NCI-H1930 (cell line): ENCODE data around the gene FAM90A26.
"Not testable (repeated sequence)": the region's sequence is repeated elsewhere in the genome, so short reads cannot be mapped to it uniquely, and the experiment has no call there.

ENCODE experiments used
- DNase-seq, 2 experiments: peaks; one replicate each; lab custom pipeline; 2025; lab: John Stamatoyannopoulos, UW

Gene FAM90A26, protein sequence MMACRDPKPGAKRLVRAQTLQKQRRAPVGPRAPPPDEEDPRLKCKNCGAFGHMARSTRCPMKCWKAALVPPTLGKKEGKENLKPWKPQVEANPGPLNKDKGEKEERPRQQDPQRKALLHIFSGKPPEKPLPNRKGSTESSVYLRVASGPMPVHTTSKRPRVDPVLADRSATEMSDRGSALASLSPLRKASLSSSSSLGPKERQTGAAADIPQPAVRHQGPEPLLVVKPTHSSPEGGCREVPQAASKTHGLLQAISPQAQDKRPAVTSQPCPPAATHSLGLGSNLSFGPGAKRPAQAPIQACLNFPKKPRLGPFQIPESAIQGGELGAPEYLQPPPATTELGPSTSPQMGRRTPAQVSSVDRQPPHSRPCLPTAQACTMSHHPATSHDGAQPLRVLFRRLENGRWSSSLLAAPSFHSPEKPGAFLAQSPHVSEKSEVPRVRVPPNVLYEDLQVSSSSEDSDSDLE

DNA sequence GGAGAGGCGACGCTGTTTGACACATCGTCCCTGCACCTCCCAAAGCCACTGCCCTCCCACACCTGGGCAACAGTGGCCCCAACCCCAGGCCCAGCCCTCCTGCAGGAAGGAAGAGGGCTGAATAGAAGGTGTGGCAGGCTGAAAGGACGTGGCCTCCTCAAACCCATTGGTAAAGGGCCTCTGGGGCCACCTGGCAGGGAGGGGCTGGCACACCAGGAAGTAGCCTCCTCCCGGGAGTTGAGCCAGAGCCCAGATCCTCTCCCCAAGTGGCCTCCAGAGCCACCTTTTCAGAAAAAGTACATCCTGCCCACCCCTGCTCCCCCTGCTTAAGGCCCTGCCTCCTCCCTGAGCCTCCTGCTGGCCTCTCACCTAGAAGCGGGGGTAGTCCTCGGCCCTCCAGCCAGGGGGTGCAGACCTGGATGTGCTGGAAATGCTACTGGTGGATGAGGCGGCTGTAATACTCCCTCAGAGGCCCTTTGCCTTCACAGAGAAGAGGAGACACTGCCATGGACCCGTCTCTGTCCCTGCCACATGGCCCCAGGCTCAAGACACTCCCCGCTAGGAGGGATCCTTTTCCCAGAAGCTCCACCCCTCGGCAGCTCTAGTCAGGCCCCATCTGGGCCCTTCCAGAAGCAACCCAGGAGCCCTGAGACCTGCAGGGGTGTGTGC is at the start of gene FAM90A26:
TSS of gene FAM90A26 (plus strand) at position 619 of the 669 bp plus-strand sequence. CDS start 2,764 bp downstream, outside the sequence.
- DNase-seq, result not testable (repeated sequence)

DNA sequence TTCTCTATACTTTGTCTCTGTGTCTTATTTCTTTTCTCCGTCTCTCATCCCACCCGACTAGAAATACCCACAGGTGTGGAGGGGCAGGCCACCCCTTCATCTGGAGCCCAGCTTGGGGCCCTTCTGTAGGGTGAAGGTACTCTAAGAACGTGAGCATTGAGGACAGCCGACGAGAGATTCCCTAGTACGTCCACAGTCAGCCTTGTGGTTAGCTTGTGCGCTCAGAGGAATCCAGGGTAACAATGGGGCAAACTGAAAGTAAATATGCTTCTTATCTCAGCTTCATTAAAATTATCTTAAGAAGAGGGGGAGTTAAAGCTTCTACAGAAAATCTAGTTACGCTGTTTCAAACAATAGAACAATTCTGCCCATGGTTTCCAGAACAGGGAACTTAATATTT is 47.5 kb upstream of the FAM90A26 start:
- not testable (repeated sequence) for DNase-seq

DNA sequence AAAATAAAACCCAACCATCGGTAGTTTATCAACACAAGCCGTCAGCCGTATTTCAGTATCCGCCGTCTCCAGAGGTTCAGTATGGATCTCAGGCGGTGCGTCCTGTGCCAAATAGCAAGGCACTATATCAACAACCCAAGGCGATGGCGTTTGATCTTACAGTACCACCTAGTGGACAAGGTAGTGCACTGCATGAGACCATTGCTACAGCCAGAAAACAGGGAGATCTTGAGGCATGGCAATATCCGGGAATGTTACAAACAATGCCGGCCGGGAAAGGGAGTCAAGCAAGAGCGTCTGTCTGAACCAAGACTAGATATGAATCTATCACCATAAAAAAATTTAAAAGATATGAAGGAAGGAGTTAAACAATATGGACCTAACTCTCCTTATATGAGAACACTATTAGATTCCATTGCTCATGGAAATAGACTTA is 46.6 kb upstream of the FAM90A26 start:
- peak in 1 of 2 experiments; percentile 8 for DNase-seq

DNA sequence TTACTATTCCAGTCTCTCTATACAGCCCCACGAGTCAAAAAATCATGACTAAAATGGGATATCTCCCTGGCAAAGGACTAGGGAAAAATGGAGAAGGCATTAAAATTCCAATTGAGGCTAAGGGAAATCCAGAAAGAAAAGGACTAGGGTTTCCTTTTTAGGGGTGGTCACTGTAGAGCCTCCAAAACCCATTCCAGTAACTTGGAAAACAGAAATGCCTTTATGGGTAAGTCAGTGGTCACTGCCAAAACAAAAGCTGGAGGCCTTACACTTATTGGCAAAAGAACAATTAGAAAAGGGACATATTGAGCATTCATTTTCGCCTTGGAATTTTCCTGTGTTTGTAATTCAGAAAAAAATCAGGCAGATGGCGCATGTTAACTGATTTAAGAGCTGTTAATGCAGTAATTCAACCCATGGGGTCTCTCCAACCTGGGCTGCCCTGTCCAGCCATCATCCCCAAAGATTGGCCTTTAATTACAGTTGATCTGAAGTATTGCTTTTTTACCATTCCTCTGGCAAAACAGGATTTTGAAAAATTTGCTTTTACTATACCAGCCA is 44.5 kb upstream of the FAM90A26 start:
- DNase-seq, result not testable (repeated sequence)

DNA sequence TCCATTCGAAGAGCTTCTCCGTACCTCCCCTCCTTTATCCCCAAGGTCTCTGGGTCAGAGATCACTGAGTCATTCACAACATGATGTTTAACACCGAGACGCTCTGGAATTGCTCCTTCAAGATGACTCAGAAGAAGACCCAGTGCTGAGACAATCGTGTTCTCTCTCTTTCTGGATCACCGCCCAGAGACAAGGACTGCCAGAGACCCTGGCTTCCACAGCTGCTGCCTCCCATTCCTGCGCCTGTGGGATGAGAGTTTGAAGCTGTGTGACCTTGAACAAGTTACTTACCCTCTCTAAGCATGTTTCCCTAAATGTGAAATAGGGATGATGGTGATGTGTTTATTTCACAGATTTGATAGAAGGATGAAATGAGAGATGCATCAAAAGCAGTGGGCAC is 38.8 kb upstream of the FAM90A26 start:
- not testable (repeated sequence) for DNase-seq

DNA sequence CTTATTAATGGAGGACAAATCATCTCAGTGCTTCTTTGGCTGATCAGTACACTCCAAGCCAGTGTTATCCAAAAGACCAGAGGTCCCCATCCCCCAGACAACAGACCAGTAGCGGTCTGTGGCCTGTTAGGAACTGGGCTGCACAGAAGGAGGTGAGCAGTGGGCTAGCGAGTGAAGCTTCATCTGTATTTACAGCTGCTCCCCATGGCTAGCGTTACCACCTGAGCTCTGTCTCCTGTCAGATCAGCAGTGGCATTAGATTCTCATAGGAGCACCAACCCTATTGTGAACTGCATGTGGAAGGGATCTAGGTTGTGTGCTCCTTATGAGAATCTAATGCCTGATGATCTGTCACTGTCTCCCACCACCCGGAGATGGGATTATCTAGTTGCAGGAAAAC is 37.4 kb upstream of the FAM90A26 start:
- not testable (repeated sequence) for DNase-seq

DNA sequence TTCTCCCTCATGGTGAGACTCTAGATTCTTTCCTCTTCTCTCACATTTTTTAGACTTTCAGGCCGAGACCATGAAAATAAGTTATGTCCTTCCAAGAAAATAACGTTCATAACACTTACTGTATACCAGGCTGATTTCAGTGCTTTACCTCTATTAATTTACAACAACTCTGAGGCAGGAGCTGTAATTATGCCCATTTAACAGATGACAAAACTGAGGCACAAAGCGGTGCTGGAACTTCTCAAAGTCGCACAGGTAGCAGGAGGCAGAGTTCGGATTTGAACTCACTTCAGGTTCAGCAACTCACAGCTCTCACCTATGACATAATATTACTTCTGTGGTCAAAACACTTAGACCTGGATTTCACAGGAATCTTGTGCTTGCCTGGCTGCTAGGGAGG is 36.2 kb upstream of the FAM90A26 start:
- not testable (repeated sequence) for DNase-seq

DNA sequence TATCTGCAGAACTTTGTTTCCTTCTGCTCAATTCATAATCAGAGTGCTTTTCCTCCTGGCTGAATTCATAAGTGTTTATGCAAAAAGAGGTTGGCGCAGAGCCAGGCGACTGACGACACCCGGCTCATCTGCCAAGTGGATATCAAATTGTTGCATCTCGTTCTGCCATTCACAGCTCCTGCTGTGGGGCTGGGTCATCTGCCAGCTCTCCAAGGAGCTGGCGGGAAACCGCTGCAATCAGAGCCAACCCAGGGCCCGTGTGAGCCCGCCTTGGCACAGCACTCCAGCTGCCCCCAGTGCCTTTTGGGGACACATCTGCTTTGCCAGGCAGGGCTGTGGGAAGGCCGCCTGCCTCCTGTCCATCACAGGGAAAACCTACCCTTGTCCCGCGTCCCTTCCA is 35.7 kb upstream of the FAM90A26 start:
- DNase-seq, result not testable (repeated sequence)

DNA sequence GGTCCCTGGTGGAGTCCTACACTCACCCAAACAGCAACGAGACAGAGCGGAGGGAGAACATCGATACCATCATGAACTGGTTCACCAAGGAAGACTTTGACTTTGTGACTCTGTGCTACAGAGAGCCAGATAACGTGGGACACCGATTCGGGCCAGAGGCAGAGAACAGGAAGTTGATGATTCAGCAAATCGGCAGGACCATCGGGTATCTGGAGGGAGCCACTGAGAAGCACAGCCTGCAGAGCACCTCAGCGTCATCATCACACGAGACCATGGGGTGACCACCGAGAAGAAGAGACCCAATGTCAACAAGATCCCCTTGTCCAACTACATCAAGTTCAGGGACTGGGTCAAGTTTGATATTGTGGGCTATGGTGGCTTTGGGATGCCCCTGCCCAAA is 29.2 kb upstream of the FAM90A26 start:
- DNase-seq, result not testable (repeated sequence)

DNA sequence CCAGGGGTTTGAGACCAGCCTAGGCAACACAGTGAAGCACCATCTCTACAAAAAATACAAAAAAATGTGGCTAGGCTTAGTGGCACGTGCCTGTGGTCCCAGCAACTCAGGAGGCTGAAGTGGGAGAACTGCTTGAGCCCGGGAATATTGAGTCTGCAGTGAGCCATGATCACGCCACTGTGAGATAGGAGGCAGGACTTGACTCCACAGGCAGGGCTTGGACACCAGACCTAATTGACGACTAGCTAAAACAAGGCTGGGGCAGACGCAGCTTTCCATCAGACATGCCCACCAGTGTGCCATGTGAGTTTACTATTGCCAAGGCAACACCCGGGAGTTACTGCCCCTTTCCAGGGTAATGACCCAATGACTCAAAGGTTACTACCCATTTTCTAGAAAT is 27.4 kb upstream of the FAM90A26 start:
- not testable (repeated sequence) for DNase-seq

DNA sequence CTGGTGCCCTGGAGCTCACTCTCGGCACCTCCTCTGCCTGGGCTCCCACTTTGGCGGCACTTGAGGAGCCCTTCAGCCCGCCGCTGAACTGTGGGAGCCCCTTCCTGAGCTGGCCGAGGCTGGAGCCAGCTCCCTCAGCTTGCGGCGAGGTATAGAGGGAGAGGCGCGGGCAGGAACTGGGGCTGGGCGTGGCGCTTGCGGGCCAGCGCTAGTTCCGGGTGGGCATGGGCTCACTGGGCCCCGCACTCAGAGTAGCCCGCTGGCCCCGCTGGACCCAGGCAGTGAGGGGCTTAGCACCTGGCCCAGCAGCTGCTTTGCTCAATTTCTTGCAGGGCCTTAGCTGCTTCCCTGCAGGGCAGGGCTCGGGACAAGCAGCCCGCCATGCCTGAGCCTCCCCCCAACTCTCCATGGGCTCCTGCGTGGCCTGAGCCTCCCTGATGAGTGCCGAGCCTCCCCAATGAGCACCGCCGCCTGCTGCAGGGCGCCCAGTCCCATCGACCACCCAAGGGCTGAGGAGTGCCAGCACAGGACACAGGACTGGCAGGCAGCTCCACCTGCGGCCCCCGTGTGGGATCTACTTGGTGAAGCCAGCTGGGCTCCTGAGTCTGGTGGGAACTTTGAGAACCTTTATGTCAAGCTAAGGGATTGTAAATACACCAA is 26.7 kb upstream of the FAM90A26 start:
- DNase-seq, result no peak

DNA sequence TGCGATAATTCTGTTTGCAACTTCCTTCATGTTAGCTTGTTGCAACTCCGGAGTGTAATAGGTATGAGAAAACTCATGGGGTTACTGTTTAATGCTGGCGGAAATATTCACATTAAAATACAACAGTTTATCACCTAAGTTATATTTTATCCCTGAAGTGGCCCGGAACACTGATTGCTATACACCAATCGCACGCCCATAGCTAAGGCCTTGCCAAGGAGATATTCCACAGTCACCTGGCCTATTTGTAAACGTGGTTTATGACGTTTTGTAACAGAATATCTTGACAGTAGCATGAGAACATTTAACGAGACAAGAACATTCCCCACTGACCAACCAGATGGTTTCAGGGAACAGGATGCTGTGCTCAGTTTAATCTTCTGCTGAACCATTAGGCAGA is 23.2 kb upstream of the FAM90A26 start:
- DNase-seq, result no peak

DNA sequence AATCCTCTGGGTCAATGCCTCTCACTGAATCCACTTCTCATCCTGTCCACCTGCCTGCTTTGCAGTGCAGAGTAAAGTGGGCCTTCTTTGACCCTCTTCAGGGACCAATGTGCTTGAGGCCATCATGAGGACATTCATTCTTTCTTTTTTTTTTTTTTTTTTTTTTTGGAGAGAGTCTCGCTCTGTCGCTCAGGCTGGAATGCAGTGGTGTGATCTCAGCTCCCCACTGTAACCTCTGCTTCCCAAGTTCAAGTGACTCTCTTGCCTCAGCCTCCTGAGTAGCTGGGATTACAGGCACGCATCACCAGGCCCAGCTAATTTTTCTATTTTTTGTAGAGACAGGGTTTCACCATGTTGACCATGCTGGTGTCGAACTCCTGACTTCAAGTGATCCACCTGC is 22.8 kb upstream of the FAM90A26 start:
- not testable (repeated sequence) for DNase-seq

DNA sequence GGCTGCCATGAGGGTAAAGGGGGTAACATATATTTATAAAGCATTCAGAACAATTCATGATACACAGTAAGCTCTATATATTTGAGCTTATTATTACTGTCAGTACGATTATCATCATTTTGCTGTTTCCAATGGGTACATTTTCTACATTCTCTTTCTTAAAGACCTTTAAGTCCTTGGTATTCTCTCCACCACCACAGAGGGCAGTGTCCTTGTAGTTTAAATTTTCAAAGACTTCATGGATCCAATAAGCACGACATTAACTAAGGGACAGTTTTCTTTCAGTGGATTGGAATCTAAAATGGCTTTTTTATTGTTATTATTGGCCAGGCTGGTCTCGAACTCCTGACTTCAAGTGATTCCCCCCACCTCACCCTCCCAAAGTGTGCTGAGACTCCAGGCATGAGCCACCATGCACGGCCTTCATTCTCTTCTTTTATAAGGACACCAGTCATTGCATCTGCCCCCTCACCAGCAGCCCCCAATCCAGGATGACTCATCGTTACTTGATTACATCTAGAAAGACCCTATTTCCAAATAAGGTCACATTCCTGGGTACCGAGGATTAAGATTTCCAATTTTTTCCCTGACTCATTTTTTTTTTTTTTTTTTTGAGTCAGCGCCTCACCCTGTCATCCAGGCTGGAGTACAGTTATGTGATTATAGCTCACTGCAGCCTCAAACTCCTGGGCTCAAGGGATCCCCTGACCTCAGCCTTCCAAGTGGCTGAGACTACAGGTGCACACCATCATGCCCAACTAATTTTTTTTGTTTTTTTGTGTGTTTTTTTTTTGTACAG is 21.4 kb upstream of the FAM90A26 start:
- not testable (repeated sequence) for DNase-seq

DNA sequence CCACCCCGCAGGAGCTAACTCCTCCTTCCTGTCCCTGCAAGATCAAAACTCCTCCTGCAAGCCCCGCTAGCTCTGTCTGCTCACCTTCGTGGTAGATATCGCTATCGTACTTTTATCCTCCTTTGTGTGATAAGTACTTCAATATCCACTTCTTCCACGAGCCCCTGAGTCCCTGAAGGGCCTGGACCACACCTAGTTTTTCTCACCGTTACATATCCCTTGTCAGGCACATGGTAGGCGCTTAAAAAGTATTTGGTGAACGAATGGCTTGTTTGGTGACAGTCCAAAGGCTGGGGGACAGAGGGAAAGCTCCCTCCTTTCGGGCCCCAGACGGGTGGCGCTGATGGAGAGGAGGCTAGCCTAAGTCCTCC is 18.4 kb upstream of the FAM90A26 start:
- DNase-seq, result not testable (repeated sequence)

DNA sequence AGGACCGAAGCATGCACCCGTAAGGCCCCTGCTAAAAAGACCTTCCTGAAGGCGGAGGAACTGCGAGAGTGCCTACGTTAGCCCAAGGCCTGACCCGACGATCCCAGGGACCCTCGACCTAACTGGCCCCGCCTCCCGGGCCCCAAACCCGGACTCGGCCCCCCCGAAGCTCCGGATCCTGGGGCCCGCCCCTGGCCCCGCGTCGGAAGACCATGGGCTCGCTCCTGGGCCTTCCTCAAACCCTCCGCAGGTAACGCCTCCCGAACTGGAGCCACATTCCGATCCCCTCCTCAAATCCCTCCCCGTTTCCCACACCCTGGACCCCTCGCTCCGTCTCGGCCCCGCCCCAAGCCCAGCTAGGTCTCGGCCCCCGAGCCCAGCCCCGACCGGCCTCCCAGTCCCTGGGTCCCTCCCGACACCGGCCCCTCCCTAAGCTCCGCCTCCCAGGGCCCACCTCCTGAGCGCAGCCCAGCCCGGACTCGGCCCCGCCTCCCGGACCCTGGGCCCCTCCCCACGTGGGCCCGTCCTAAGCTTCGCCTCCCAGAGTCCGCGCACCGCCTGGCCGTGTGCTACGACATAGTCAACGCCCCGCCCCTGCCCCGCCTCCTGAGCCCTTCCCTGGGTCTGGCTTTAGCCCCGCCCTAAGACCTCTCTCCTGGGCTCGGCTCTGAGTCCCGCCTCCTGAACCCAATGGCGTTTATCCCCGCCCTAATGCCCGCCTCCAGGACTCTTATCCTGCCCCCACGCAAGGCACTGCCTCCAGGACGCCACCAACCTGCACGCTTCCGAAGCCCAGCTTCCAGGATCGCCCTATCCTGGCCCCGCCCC is 17.8 kb upstream of the FAM90A26 start:
- peak; percentile 62 to 77 for DNase-seq

DNA sequence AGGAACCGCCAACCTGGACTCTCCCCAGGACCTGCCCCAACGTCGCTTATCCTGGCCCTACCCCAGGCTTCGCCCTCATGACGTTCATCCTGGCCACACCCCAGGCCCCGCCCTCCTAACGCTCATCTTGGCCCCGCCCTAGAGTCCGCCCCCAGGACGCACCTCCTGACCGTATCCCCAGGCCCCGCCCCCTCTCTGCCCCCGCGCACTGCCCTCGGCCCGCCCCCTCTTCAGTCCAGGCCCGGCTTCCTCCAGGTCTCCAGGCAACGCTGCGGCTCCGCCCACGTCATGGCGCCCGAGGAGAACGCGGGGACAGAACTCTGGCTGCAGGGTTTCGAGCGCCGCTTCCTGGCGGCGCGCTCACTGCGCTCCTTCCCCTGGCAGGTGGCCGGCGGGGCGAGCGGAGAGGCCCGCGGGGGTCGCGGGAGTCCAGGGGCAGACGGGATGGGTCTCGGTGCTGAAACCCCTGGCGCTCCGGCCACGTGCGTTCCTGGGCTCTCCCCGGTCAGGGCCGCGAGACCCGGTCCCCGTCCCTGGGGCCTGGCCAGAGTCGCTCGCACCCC is 17.1 kb upstream of the FAM90A26 start:
- DNase-seq, result peak; percentile 85 to 89

DNA sequence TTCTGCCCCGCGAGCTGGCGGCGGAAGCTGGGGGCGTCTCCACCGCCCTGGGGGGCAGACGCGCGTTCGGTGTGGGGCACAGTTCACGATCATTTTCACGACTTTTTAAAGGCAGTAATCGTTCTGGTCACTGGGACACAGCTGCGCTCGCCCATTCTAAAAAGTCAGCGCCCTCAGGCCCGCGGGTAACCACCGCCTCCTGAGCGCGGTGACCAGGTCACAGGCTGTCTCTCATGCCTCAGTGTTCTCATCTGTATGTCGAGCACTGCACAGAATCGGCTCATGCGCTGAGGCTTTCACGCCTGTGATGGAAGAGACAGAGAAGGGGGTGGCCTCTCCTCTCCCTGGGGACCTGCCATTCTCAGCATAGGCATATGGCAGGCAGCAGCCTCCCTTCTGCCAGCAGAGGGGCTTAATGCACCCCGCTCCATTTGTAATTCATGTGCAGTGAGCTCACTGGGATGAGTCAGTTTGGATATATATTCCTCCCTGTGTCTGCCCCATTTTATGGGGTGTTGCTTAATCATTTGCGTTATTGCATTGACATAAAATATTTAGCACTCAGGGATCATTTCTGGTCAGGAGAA is 16.5 kb upstream of the FAM90A26 start:
- DNase-seq, result not testable (repeated sequence)

DNA sequence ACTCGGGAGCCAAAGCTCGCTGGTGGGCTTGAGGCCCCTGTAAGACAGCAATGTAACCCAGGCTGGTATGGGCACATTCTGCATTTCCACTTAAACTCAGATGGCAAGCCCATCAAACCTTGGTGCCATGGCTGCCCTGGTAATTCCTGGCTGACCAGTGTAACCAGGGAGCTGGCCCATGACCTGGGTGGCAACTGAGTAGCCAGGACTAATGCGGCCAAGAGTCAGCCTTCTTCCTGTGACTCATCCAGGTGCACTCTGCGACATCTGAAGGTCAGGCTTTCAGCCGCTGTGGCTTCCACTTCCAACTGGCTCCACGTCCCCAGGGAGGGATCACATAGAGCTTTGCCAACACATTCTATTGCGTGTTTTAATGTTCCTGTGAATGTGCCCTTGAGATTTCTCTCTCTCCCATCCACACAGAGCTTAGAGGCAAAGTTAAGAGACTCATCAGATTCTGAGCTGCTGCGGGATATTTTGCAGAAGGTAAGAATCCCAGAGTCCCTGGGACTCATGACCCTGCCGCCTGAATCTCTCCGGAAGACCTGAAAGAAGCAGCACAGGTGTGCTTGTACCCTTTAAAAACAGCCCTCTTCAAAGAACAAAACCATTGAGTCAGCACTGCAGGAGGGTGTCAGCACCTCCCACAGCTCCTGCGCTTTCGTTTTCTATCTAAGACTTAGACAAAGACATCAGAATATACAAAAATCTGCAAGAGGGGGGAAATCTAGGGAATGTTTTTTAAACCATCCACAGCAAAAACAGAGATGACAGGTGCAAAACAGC is 14.9 kb upstream of the FAM90A26 start:
- DNase-seq, result not testable (repeated sequence)
